HFFc6 (cell line): ENCODE results near the gene IREB2. TPM values are rescaled to one million over a fixed set of nuclear protein-coding genes. Genes with fewer than 3 reads are reported as not detected.

Experiments
- DNase-seq: peaks from one replicate; pipeline ENCODE4 v3.0.0-alpha.2; 2018
- H3K27ac Mint-ChIP-seq: 2 replicates; pipeline ENCODE4 v1.8.0; 2020; ENCODE audit warnings: mild to moderate bottlenecking, mixed read lengths
- H3K27me3 Mint-ChIP-seq: 2 replicates; pipeline ENCODE4 v1.8.0; 2021; ENCODE audit warnings: mild to moderate bottlenecking, moderate library complexity, mixed read lengths; ENCODE audit not compliant: insufficient read depth
- H3K36me3 Mint-ChIP-seq: 2 replicates; pipeline ENCODE4 v1.8.0; 2021; ENCODE audit warnings: low read depth, mixed read lengths
- H3K4me1 Mint-ChIP-seq: 2 replicates; pipeline ENCODE4 v1.8.0; 2020; ENCODE audit warnings: low read depth, mixed read lengths
- H3K4me3 Mint-ChIP-seq: 2 replicates; pipeline ENCODE4 v1.8.0; 2020; ENCODE audit warnings: mild to moderate bottlenecking, moderate library complexity, mixed read lengths
- H3K9me3 Mint-ChIP-seq: 2 replicates; pipeline ENCODE4 v1.8.0; 2020; ENCODE audit warnings: mild to moderate bottlenecking, mixed read lengths
- CTCF ChIP-seq: fragments of 200-600 bp; sonication (generic); IDR thresholded peaks from 2 replicates; pipeline ENCODE4 v1.5.0; 2021; ENCODE audit warnings: antibody characterized with exemption, mild to moderate bottlenecking
- total RNA-seq, 6 experiments: library from RNA; stranded (reverse); fragmentation: NEBNext Ultra II Directional; extraction: Animal tissue kit (Norgen Biotek cat#: 25700); gene quantifications; 2 replicates in 1 of 6; 3 replicates in 5 of 6; pipeline ENCODE4 v1.2.3, GENCODE V29; 2021

Gene IREB2
- total RNA-seq, 6 experiments from 2014 or later = 35.8 to 42.5 (median 38.5) TPM

- no peak for TF ChIP-seq CTCF
- no peak overlapping the region for H3K4me3 Mint-ChIP-seq
- H3K27me3 Mint-ChIP-seq = no peaks in the 10 kb centered on the region
- peaks cover 21% of the 10 kb centered on the region for H3K36me3 Mint-ChIP-seq
- DNase-seq = no peak
- no peaks in the 10 kb centered on the region for H3K9me3 Mint-ChIP-seq
- peaks cover 4% of the 10 kb centered on the region; the same call in 1 of the 2 replicates for H3K4me1 Mint-ChIP-seq
- no peak overlapping the region for H3K27ac Mint-ChIP-seq
Observed at GRCh38 chr15:78481917-78482316, 43.9 kb downstream of the IREB2 start.

GRCh38 chr15:78492872-78493271, 54.9 kb downstream of the IREB2 start:
- Mint-ChIP-seq H3K4me3 (no peak overlapping the region), H3K4me1 (peaks cover 5% of the 10 kb centered on the region; the same call in 1 of the 2 replicates), H3K9me3 (no peaks in the 10 kb centered on the region), H3K27me3 (no peaks in the 10 kb centered on the region; the same call in none of the 2 replicates), H3K27ac (peak overlapping the region; percentile 25; the same call in 1 of the 2 replicates), H3K36me3 (peaks cover 36% of the 10 kb centered on the region)
- no peak for TF ChIP-seq CTCF
- DNase-seq = peak; percentile 48

GRCh38 chr15:78501857-78502256, 63.8 kb downstream of the IREB2 start:
- Mint-ChIP-seq H3K4me3 (no peak overlapping the region; the same call in 1 of the 2 replicates), H3K4me1 (peaks cover 10% of the 10 kb centered on the region; the same call in 1 of the 2 replicates), H3K9me3 (no peaks in the 10 kb centered on the region), H3K27ac (no peak overlapping the region), H3K36me3 (peaks cover 38% of the 10 kb centered on the region), H3K27me3 (peaks cover 1% of the 10 kb centered on the region; the same call in 1 of the 2 replicates)
- no peak for TF ChIP-seq CTCF
- DNase-seq = no peak

GRCh38 chr15:78502641-78503040, 64.6 kb downstream of the IREB2 start:
- H3K4me3 Mint-ChIP-seq = no peak overlapping the region
- peaks cover 12% of the 10 kb centered on the region; the same call in 1 of the 2 replicates for H3K4me1 Mint-ChIP-seq

GRCh38 chr15:78506971-78507830, 69.2 kb downstream of the IREB2 start, which contains the start of gene HYKK:
HYKK (plus strand) TSS chr15:78507577; CDS start chr15:78513089, 5,512 bp downstream.
- Mint-ChIP-seq H3K27me3 (no peaks in the 10 kb centered on the region; the same call in 1 of the 2 replicates), H3K36me3 (peaks cover 2% of the 10 kb centered on the region), H3K27ac (peak within 1 kb of the TSS; percentile 90), H3K9me3 (no peaks in the 10 kb centered on the region), H3K4me3 (peak within 1 kb of the TSS; percentile 92), H3K4me1 (peaks cover 20% of the 10 kb centered on the region)
- no peak for TF ChIP-seq CTCF
- peak; percentile 98 for DNase-seq

More at GRCh38 chr15:78502641-78503040, 64.6 kb downstream of the IREB2 start:
- TF ChIP-seq CTCF = no peak
- Mint-ChIP-seq H3K27me3 (peaks cover 1% of the 10 kb centered on the region; the same call in 1 of the 2 replicates), H3K36me3 (peaks cover 38% of the 10 kb centered on the region), H3K27ac (no peak overlapping the region), H3K9me3 (no peaks in the 10 kb centered on the region)
- no peak for DNase-seq
